ENCODE measurements around the gene LRRIQ1. TPM values are rescaled to one million over a fixed set of nuclear protein-coding genes. Genes with fewer than 3 reads are reported as not detected.

The LRRIQ1 gene
- total RNA-seq, 4 donors from 2014 or later: not detected

DNA sequence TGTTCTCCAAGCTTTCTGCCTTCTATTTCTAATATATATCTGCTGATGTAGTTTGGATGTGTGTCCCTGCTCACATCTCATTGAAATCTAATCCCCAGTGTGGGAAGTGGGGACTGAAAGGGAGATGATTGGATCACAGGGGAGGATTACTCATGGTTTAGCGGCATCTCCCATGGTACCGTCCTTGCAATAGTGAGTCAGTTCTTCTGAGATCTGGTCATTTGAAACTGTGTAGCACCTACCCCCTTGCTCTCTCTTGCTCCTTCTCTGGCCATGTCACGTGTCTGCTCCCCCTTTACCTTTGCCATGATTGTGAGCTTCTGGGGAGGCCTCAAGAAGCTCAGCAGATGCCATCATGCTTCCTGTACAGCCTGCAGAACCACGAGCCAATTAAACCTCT lies 217.7 kb downstream of the LRRIQ1 start:
- H3K4me3 ChIP-seq: no peak overlapping the region
- no peaks in the 10 kb centered on the region for H3K9me3 ChIP-seq
- DNase-seq (no peak), ATAC-seq (no peak)
- in situ Hi-C loops (cut with MboI; ENCODE audit: low sequenced_read_pairs in 4 of 4): no loop called here
- TF ChIP-seq CTCF (IDR thresholded peaks at IDR 0.05 in 4 of 5, conservative IDR thresholded peaks at IDR 0.05 in 1 of 5) (no peak), POLR2A (IDR thresholded peaks at IDR 0.05) (no peak)
- H3K27me3 ChIP-seq: no peaks in the 10 kb centered on the region
- H3K36me3 ChIP-seq: no peaks in the 10 kb centered on the region
- H3K27ac ChIP-seq: no peak overlapping the region
- H3K4me1 ChIP-seq: no peaks in the 10 kb centered on the region
- intact Hi-C loops (cut with DNase I; ENCODE audit: low total_unique reads): no loop called here

- H3K4me3 ChIP-seq: no peak overlapping the region
- no peak for TF ChIP-seq CTCF (IDR thresholded peaks at IDR 0.05 in 4 of 5, conservative IDR thresholded peaks at IDR 0.05 in 1 of 5)
- no peak for TF ChIP-seq POLR2A (IDR thresholded peaks at IDR 0.05)
- in situ Hi-C loops (cut with MboI; ENCODE audit: low sequenced_read_pairs in 4 of 4): no loop called here
- no peak overlapping the region for H3K27ac ChIP-seq
- H3K4me1 ChIP-seq: no peaks in the 10 kb centered on the region
- intact Hi-C loops (cut with DNase I; ENCODE audit: low total_unique reads): no loop called here
- no peaks in the 10 kb centered on the region for H3K9me3 ChIP-seq
- no peaks in the 10 kb centered on the region for H3K36me3 ChIP-seq
- H3K27me3 ChIP-seq: no peaks in the 10 kb centered on the region
- ATAC-seq (no peak), DNase-seq (no peak)
Measured at GRCh38 chr12:85257671-85258070, 221.5 kb downstream of the LRRIQ1 start.

DNA sequence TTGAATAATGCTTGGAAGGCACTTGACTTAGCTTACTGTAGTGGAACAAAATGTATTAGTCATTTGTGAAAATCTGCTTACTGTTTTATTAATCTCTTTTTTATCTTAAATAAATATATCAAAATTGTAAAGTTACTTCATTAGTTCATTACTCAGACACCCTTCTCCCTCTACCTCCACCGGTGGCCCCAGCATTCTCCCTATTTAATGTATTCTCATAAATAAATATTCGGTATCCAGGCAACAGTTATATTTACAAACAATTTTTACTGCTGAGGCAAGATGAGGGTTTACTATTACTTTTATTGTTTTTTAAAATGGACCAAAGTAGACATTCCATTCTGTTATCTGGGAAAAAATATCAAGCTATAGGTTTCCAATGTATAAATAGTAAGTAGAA lies 224.3 kb downstream of the LRRIQ1 start:
- TF ChIP-seq POLR2A (IDR thresholded peaks at IDR 0.05) (no peak), CTCF (IDR thresholded peaks at IDR 0.05 in 4 of 5, conservative IDR thresholded peaks at IDR 0.05 in 1 of 5) (no peak)
- in situ Hi-C loops (cut with MboI; ENCODE audit: low sequenced_read_pairs in 4 of 4): no loop called here
- H3K36me3 ChIP-seq: no peaks in the 10 kb centered on the region

DNA sequence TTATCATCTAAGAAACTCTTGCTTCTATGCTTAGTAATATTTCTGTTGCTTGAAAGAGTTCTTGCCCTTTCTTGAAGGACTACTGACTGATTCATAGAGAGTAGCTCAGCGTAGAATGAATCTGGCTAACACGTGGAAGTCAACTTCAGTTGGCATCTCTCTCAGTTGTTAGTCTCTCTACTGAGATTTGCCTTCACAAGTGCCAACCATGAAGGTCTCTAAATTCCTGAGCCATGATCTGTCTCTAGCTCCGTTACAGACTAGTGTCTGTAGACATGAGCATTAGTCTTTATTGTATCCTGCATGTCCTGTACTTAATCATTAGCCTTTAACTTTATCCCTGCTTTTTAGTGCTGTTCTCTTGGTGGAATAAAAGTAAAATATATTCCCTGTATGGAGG lies 224.7 kb downstream of the LRRIQ1 start:
- DNase-seq: no peak
- in situ Hi-C loops (cut with MboI; ENCODE audit: low sequenced_read_pairs in 4 of 4): no loop called here
- H3K9me3 ChIP-seq: no peaks in the 10 kb centered on the region
- no peaks in the 10 kb centered on the region for H3K4me1 ChIP-seq
- no peaks in the 10 kb centered on the region for H3K27me3 ChIP-seq
- intact Hi-C loops (cut with DNase I; ENCODE audit: low total_unique reads): no loop called here
- no peaks in the 10 kb centered on the region for H3K36me3 ChIP-seq
- no peak for ATAC-seq
- no peak overlapping the region for H3K27ac ChIP-seq
- TF ChIP-seq CTCF (IDR thresholded peaks at IDR 0.05 in 4 of 5, conservative IDR thresholded peaks at IDR 0.05 in 1 of 5): no peak
- TF ChIP-seq POLR2A (IDR thresholded peaks at IDR 0.05): no peak
- H3K4me3 ChIP-seq: no peak overlapping the region

More for the DNA sequence above, 224.3 kb downstream of the LRRIQ1 start:
- H3K9me3 ChIP-seq: no peaks in the 10 kb centered on the region
- H3K27me3 ChIP-seq: no peaks in the 10 kb centered on the region
- no peaks in the 10 kb centered on the region for H3K4me1 ChIP-seq
- H3K4me3 ChIP-seq: no peak overlapping the region
- no peak for ATAC-seq
- intact Hi-C loops (cut with DNase I; ENCODE audit: low total_unique reads): no loop called here
- no peak for DNase-seq
- H3K27ac ChIP-seq: no peak overlapping the region

DNA sequence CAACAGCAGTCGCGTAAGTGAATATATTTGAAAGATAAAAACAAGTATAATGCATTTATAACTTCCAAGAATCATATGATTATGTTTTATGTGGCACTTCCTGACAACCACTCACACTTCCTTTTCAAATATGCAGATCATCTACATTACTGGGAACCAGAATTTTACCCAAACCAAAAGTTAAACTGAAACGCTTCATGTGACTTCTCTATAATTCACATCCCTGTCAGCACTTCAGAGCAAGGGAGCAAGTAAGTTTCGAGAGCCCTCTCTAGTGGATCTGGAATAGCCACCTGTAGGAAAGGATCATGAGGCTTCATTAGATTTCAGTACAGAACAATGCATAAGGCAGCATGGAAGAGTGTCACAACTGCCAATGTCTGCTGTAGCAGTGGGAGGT lies 230.2 kb downstream of the LRRIQ1 start:
- no peaks in the 10 kb centered on the region for H3K9me3 ChIP-seq
- no peak for ATAC-seq
- intact Hi-C loops (cut with DNase I; ENCODE audit: low total_unique reads) (no loop called here), in situ Hi-C loops (cut with MboI; ENCODE audit: low sequenced_read_pairs in 4 of 4) (no loop called here)
- no peak overlapping the region for H3K27ac ChIP-seq
- TF ChIP-seq POLR2A (IDR thresholded peaks at IDR 0.05) (no peak), CTCF (IDR thresholded peaks at IDR 0.05 in 4 of 5, conservative IDR thresholded peaks at IDR 0.05 in 1 of 5) (no peak)
- no peak overlapping the region for H3K4me3 ChIP-seq
- DNase-seq: no peak
- H3K27me3 ChIP-seq: no peaks in the 10 kb centered on the region
- no peaks in the 10 kb centered on the region for H3K36me3 ChIP-seq
- H3K4me1 ChIP-seq: no peaks in the 10 kb centered on the region
